Stomach smooth muscle (tissue), 2 donors: ENCODE results near the gene CACNG1.

Experiments used
- H3K27ac ChIP-seq: one replicate; pipeline ENCODE4 v1.7.0; 2013; ENCODE audit warnings: mild to moderate bottlenecking, low read length, inconsistent platforms
- H3K27me3 ChIP-seq, 2 donors: one replicate each; pipeline ENCODE4 v1.7.0; 2013; ENCODE audit warnings: low read length in 2 of 2; ENCODE audit not compliant: insufficient read depth in 2 of 2, control insufficient read depth in 1 of 2
- H3K36me3 ChIP-seq, 2 donors: one replicate each; pipeline ENCODE4 v1.7.0; 2013; ENCODE audit warnings: low read length in 2 of 2; ENCODE audit not compliant: control insufficient read depth in 2 of 2, insufficient read depth in 2 of 2
- H3K4me1 ChIP-seq: one replicate; pipeline ENCODE4 v1.7.0; 2013; ENCODE audit warnings: low read length; ENCODE audit not compliant: control insufficient read depth, insufficient read depth
- H3K4me3 ChIP-seq, 2 donors: one replicate each; pipeline ENCODE4 v1.7.0; 2013; ENCODE audit warnings: low read length in 2 of 2
- H3K9ac ChIP-seq, 2 donors: one replicate each; pipeline ENCODE4 v1.7.0; 2013; ENCODE audit warnings: low read length in 2 of 2, mild to moderate bottlenecking in 1 of 2
- H3K9me3 ChIP-seq, 2 donors: one replicate each; pipeline ENCODE4 v1.7.0; 2013; ENCODE audit warnings: low read length in 2 of 2; ENCODE audit not compliant: control insufficient read depth in 2 of 2
- donor health status: healthy.
- donor health status: Pancreatic carcinoma.

Gene CACNG1

GRCh38 chr17:67044016-67044772 is at the start of gene CACNG1:
Gene CACNG1, plus strand, starts transcription at chr17:67044554. Its CDS starts 107 bp downstream, at chr17:67044661.
- H3K27ac ChIP-seq: no peak within 1 kb of the TSS
- H3K4me3 ChIP-seq: no peak within 1 kb of the TSS
- H3K36me3 ChIP-seq: no peaks in the 10 kb centered on the region
- H3K9me3 ChIP-seq: peaks cover 0 to 3% of the 10 kb centered on the region in 2 donors
- H3K4me1 ChIP-seq: no peaks in the 10 kb centered on the region
- H3K27me3 ChIP-seq: peaks cover 0 to 2% of the 10 kb centered on the region in 2 donors
- no peak within 1 kb of the TSS for H3K9ac ChIP-seq

GRCh38 chr17:66994930-66995535 is 49.3 kb upstream of the CACNG1 start:
- no peak overlapping the region for H3K4me3 ChIP-seq
- H3K36me3 ChIP-seq: no peaks in the 10 kb centered on the region
- no peak overlapping the region for H3K9ac ChIP-seq
- no peak overlapping the region for H3K27ac ChIP-seq
- H3K9me3 ChIP-seq: no peaks in the 10 kb centered on the region
- no peaks in the 10 kb centered on the region for H3K27me3 ChIP-seq
- no peaks in the 10 kb centered on the region for H3K4me1 ChIP-seq

DNA sequence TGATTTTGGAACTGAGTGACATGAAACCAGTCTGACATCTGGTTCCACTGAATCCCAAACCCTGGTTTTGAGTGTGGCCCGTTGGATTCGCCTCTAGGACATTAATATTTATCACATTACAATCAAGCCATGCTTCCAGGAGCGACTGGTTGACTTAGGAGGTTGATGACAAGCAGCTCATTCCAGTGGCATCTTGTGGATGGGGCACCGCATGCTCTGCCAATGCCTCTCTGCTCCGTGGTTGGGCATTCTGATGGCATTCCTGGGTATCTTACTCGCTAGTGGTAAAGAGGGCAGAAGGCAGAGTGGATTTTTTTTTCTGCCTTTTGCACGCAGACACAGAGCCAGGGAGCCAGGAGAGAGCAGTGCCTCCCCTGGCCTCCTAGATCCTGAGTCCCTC is 48.4 kb upstream of the CACNG1 start:
- Histone ChIP-seq H3K4me1 (no peaks in the 10 kb centered on the region), H3K36me3 (no peaks in the 10 kb centered on the region), H3K27me3 (no peaks in the 10 kb centered on the region), H3K9ac (no peak overlapping the region), H3K27ac (no peak overlapping the region), H3K9me3 (no peaks in the 10 kb centered on the region), H3K4me3 (no peak overlapping the region)

GRCh38 chr17:66996926-66997325 is 47.4 kb upstream of the CACNG1 start:
- Histone ChIP-seq H3K4me3 (no peak overlapping the region), H3K9me3 (no peaks in the 10 kb centered on the region), H3K36me3 (no peaks in the 10 kb centered on the region), H3K4me1 (no peaks in the 10 kb centered on the region), H3K9ac (no peak overlapping the region), H3K27me3 (no peaks in the 10 kb centered on the region), H3K27ac (no peak overlapping the region)

DNA sequence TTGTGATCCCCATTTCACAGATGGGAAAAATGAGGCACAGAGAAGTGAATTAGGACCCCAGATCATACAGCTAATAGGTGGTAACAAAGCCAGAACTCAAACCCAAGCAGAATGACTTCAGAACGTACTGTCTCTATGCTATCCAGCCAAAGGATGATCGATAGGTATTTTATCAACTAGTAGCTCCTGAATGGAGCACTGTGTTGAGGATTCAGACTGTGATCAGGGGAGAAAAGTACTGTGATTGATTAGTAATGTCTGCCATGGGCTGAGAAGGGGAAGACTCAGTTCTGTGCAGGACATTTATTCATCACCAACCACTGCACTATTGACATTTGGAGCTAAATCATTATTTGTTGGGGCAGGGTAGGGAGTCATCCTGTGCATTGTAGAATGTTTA is 41.1 kb upstream of the CACNG1 start:
- no peaks in the 10 kb centered on the region for H3K4me1 ChIP-seq
- H3K36me3 ChIP-seq: no peaks in the 10 kb centered on the region
- peaks cover 0 to 6% of the 10 kb centered on the region in 2 donors for H3K9me3 ChIP-seq
- H3K4me3 ChIP-seq: no peak overlapping the region
- H3K27me3 ChIP-seq: no peaks in the 10 kb centered on the region
- no peak overlapping the region for H3K9ac ChIP-seq
- no peak overlapping the region for H3K27ac ChIP-seq

GRCh38 chr17:67004181-67004580 is 40.2 kb upstream of the CACNG1 start:
- Histone ChIP-seq H3K27ac (no peak overlapping the region), H3K9ac (no peak overlapping the region), H3K4me1 (no peaks in the 10 kb centered on the region), H3K27me3 (no peaks in the 10 kb centered on the region), H3K36me3 (no peaks in the 10 kb centered on the region), H3K9me3 (peaks cover 0 to 9% of the 10 kb centered on the region in 2 donors), H3K4me3 (no peak overlapping the region)

DNA sequence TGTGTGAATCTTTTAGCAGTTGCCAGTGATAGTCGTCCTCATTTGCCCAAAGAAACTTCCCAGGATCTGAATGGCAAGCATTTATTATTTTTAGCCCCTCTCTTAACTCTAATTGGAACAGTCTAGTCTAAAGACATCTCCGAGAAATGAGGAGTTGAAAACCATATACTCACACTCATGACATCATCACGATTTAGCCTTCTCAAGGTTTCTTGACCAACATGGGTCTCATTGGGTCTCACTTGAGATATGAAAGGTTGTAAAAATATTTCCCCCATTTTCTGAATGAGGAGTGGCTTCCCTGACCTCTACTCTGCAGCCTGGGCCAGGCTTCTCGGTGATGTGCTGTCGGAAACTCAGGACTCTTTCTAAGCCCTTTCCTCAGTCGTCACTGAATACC is 37.1 kb upstream of the CACNG1 start:
- no peaks in the 10 kb centered on the region for H3K4me1 ChIP-seq
- peaks cover 0 to 10% of the 10 kb centered on the region in 2 donors for H3K9me3 ChIP-seq
- no peak overlapping the region for H3K27ac ChIP-seq
- H3K27me3 ChIP-seq: no peaks in the 10 kb centered on the region
- no peak overlapping the region for H3K4me3 ChIP-seq
- H3K9ac ChIP-seq: no peak overlapping the region
- H3K36me3 ChIP-seq: no peaks in the 10 kb centered on the region

DNA sequence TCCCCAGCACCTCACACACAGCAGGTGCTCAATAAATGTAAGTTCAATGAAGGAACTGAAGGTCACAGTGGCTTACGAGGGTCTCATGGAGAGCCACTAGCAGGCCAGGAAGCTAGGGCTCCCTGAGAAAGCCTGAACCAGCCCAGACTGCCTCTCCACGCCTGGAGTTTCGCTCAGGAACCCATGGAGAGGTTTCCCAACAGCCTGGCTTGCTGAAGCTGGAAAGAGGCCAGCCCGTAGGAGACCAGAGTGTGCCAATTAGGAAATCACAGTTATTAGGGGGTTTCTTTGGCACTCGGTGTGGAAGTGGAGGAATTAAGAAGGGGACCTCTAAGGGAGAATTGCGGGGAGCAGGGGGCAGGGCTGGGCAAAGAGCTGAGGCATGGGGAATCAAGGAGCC is 36.3 kb upstream of the CACNG1 start:
- Histone ChIP-seq H3K4me1 (no peaks in the 10 kb centered on the region), H3K27me3 (no peaks in the 10 kb centered on the region), H3K4me3 (no peak overlapping the region), H3K9me3 (peaks cover 0 to 10% of the 10 kb centered on the region in 2 donors), H3K9ac (no peak overlapping the region), H3K36me3 (no peaks in the 10 kb centered on the region), H3K27ac (no peak overlapping the region)

GRCh38 chr17:67011527-67012175 is 32.7 kb upstream of the CACNG1 start:
- H3K4me1 ChIP-seq: no peaks in the 10 kb centered on the region
- no peak overlapping the region for H3K9ac ChIP-seq
- no peaks in the 10 kb centered on the region for H3K36me3 ChIP-seq
- no peak overlapping the region for H3K4me3 ChIP-seq
- H3K9me3 ChIP-seq: peaks cover 0 to 10% of the 10 kb centered on the region in 2 donors
- no peak overlapping the region for H3K27ac ChIP-seq
- H3K27me3 ChIP-seq: no peaks in the 10 kb centered on the region

DNA sequence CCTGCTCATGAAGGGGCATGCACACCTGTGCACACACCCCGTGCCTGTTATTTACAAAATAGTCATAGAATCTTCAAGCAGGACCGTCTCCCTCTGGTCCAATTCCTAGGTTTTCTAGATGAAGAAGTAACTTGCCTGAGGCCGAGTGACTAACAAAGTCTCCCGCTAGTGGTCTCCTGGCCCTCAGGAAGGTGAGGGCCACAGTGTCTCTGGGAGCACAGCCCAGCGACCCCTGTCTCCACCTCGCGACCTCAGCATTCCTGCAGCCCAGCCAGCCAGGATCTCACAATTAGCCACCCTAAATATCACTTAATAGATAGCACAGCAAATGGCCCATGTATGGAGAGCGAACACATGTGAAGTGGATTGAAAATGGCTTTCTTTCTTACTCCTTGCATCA is 30.5 kb upstream of the CACNG1 start:
- Histone ChIP-seq H3K27me3 (no peaks in the 10 kb centered on the region), H3K36me3 (no peaks in the 10 kb centered on the region), H3K27ac (no peak overlapping the region), H3K4me3 (no peak overlapping the region), H3K4me1 (no peaks in the 10 kb centered on the region), H3K9ac (no peak overlapping the region), H3K9me3 (peaks cover 0 to 4% of the 10 kb centered on the region in 2 donors)

DNA sequence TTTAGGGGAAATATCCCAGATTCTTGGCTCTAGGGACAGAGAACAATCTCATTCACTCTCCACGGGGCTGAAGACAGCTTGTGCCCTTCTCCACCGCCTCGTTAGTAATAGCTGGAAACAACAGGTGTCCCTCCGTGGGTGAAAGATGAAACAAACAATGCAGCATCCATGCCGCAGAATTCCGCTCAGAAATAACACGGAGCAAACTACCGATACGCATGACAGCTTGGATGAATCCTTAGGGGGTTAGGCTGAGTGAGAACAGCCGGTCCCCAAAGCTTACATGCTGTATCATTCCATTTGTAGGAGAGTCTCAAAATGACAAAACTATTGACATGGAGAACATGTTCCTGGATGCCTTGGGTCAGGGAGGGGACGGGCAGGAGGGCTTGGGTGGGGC is 29.4 kb upstream of the CACNG1 start:
- Histone ChIP-seq H3K9me3 (no peaks in the 10 kb centered on the region), H3K9ac (no peak overlapping the region), H3K36me3 (no peaks in the 10 kb centered on the region), H3K27ac (no peak overlapping the region), H3K4me3 (no peak overlapping the region), H3K27me3 (no peaks in the 10 kb centered on the region), H3K4me1 (no peaks in the 10 kb centered on the region)
